Brain pericyte (primary cell): ENCODE data around the gene CSAG2.

Experiments
- DNase-seq: peaks from one replicate; pipeline ENCODE4 v3.0.0-alpha.2; 2012; ENCODE audit warnings: low read depth, low spot score

CSAG2 gene

GRCh38 chrX:152663086-152663485, 46.0 kb downstream of the CSAG2 start:
- DNase-seq: no peak

DNA sequence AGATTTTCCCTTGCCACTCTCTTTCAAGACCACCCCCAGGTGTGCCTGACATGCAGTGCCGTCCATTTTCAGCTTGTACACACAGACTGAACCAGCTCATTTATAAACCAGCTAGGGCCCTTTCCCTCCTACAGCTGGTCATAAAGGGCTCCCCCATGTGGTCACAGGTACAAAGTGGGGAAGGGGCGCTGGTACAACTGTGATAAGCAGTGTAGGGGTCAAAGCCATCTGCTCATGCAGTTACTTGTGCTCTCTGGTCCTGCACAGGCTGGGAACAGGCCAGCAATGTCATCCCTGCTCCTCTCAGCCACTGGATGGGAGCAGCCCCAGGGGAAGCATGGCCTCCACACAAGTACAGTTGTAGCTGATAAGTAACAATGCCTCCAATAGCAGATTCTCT, 50.8 kb downstream of the CSAG2 start:
- no peak for DNase-seq
